Neural crest cell (in vitro differentiated cells): ENCODE data around the gene IGF2BP2. TPM values are rescaled to one million over a fixed set of nuclear protein-coding genes. Genes with fewer than 3 reads are reported as not detected.
"Not testable (repeated sequence)": the region's sequence is repeated elsewhere in the genome, so short reads cannot be mapped to it uniquely, and the experiment has no call there.

Experiments used
- DNase-seq: peaks from one replicate; pipeline ENCODE4 v3.0.0; 2021; ENCODE audit warnings: low read depth, mixed read lengths, low spot score
- H3K27ac Mint-ChIP-seq: one replicate; pipeline ENCODE4 v1.8.0; 2021; ENCODE audit warnings: mild to moderate bottlenecking, mixed read lengths; ENCODE audit not compliant: unreplicated experiment
- H3K27me3 Mint-ChIP-seq: 2 replicates; pipeline ENCODE4 v1.8.0; 2021; ENCODE audit warnings: low read depth, mild to moderate bottlenecking, mixed read lengths
- H3K36me3 Mint-ChIP-seq: 2 replicates; pipeline ENCODE4 v1.8.0; 2021; ENCODE audit warnings: low read depth, mild to moderate bottlenecking, mixed read lengths
- H3K4me1 Mint-ChIP-seq: 2 replicates; pipeline ENCODE4 v1.8.0; 2021; ENCODE audit warnings: mixed read lengths
- H3K4me3 Mint-ChIP-seq: one replicate; pipeline ENCODE4 v1.8.0; 2021; ENCODE audit warnings: mild to moderate bottlenecking, mixed read lengths
- H3K9me3 Mint-ChIP-seq: 2 replicates; pipeline ENCODE4 v1.8.0; 2021; ENCODE audit warnings: mixed read lengths
- total RNA-seq: library from RNA; stranded (reverse); gene quantifications from 2 replicates; pipeline ENCODE4 v1.2.1, GENCODE V29; 2021
- TF ChIP-seq, protein P1 (sequence below): fragments of 200-600 bp; sonication (generic); conservative IDR thresholded peaks from 2 replicates; pipeline ENCODE4 v1.5.0; 2021; ENCODE audit warnings: antibody characterized with exemption, mild to moderate bottlenecking

The IGF2BP2 gene
- total RNA-seq, 1 donor from 2014 or later, result 141 TPM

DNA sequence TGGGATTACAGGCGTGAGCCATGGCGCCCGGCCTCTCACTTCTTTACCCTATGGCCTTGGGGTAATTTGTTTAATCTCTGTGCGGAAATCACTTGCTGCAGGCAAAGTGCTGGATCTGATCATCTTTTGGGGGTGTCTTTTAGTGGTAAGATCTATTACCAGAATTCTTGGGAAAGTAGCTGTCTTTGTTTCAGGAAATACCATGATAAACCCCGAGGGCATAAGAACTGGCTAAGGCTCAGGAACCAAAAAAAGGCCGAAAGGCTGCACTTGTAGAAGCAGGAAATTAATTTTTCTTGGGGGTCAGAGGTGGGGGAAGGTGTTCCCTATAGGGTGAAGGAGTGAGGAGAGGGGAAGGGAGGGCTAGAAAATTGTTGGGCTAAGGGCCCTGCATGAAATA lies 22.7 kb upstream of the IGF2BP2 start:
- DNase-seq, result no peak
- H3K4me1 Mint-ChIP-seq, result peaks cover 21% of the 10 kb centered on the region
- no peaks in the 10 kb centered on the region for H3K27me3 Mint-ChIP-seq
- H3K4me3 Mint-ChIP-seq, result peak overlapping the region; percentile 36
- TF ChIP-seq, protein P1, sequence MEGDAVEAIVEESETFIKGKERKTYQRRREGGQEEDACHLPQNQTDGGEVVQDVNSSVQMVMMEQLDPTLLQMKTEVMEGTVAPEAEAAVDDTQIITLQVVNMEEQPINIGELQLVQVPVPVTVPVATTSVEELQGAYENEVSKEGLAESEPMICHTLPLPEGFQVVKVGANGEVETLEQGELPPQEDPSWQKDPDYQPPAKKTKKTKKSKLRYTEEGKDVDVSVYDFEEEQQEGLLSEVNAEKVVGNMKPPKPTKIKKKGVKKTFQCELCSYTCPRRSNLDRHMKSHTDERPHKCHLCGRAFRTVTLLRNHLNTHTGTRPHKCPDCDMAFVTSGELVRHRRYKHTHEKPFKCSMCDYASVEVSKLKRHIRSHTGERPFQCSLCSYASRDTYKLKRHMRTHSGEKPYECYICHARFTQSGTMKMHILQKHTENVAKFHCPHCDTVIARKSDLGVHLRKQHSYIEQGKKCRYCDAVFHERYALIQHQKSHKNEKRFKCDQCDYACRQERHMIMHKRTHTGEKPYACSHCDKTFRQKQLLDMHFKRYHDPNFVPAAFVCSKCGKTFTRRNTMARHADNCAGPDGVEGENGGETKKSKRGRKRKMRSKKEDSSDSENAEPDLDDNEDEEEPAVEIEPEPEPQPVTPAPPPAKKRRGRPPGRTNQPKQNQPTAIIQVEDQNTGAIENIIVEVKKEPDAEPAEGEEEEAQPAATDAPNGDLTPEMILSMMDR, result no peak
- no peaks in the 10 kb centered on the region for H3K36me3 Mint-ChIP-seq
- peak overlapping the region; percentile 22 for H3K27ac Mint-ChIP-seq
- H3K9me3 Mint-ChIP-seq, result peaks cover 2% of the 10 kb centered on the region

DNA sequence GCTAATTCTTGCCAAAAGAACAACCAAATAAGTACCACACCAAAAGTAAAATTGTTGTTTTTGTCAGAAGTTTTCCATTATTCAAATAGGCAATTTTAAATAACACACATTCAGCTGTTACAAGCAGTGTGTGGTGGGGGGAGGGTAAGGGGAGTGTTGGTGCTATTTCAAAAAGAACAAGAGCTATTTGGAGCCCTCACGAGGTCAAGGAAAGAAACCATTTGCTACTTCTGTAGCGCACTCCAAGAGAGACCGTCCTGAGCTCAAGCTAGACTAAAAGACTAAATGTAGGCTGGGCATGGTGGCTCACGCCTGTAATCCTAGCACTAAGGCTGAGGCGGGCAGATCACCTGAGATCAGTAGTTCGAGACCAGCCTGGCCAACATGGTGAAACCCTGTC lies 21.2 kb upstream of the IGF2BP2 start:
- H3K27me3 Mint-ChIP-seq, result no peaks in the 10 kb centered on the region
- H3K27ac Mint-ChIP-seq, result no peak overlapping the region
- no peak for DNase-seq
- no peak overlapping the region for H3K4me3 Mint-ChIP-seq
- TF ChIP-seq, protein P1, result no peak
- peaks cover 2% of the 10 kb centered on the region for H3K9me3 Mint-ChIP-seq
- no peaks in the 10 kb centered on the region for H3K36me3 Mint-ChIP-seq
- H3K4me1 Mint-ChIP-seq, result peaks cover 21% of the 10 kb centered on the region

DNA sequence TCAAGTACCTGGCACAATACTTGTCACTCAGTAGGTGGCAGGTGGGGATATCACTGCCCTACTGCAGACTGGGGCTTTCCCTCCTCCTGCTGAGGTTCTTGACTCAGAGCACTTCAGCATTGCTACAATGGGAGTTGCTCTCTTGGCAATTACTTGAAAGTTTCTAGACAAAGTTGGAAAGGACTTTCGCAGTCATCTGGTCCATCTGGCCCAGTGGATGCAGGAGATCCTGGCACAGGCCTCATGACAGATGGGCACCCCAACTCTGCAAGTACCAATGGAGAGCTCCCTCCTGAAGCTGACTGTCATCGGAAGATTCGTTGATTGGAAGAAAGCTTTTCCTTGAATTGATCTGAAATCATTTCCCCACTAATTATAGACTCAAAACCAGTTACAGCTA lies 19.2 kb upstream of the IGF2BP2 start:
- no peaks in the 10 kb centered on the region for H3K27me3 Mint-ChIP-seq
- no peak for DNase-seq
- H3K36me3 Mint-ChIP-seq, result no peaks in the 10 kb centered on the region
- TF ChIP-seq, protein P1, result no peak
- peaks cover 2% of the 10 kb centered on the region for H3K9me3 Mint-ChIP-seq
- peak overlapping the region; percentile 5 for H3K27ac Mint-ChIP-seq
- no peak overlapping the region for H3K4me3 Mint-ChIP-seq
- peaks cover 19% of the 10 kb centered on the region for H3K4me1 Mint-ChIP-seq

DNA sequence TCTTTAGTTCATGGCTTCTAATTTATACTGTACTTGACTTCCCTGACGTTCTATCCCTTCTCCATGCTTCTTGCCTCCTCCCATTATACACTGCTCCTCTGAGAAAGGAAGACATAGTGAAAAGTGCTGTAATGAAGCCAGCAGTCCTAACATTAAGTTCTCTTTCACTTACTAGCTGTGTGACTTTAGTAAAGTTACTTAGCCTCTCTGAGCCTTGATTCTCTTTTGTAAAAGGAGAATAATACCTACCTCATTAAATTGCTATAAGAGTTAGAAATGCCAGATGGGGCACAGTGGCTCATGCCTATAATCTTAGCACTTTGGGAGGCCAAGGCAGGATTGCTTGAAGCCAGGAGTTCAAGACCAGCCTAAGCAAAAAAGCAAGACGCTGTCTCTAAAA lies 18.8 kb upstream of the IGF2BP2 start:
- H3K4me3 Mint-ChIP-seq, result no peak overlapping the region

DNA sequence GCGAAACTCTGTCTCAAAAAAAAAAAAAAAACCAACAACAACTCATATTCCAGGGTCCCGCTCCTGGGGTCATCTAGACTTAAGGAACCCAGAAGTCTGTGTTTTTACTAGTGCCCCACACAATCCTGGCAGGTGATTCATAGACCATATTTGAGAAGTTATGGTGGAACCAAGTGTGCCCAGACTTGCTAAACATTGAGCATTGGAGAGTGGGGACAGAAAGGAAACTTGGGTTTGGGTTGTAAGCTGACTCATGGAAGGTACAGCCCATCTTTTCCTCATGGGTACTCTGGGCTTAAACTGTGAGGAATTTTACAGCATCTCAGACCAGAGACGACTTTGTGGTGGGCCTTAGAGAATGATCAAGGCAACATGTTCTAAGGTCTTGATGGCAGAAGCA lies 18.3 kb upstream of the IGF2BP2 start:
- H3K4me1 Mint-ChIP-seq, result peaks cover 13% of the 10 kb centered on the region
- TF ChIP-seq, protein P1, result no peak
- no peak overlapping the region for H3K27ac Mint-ChIP-seq
- H3K4me3 Mint-ChIP-seq, result no peak overlapping the region
- no peak for DNase-seq
- H3K36me3 Mint-ChIP-seq, result no peaks in the 10 kb centered on the region
- H3K27me3 Mint-ChIP-seq, result no peaks in the 10 kb centered on the region
- peaks cover 2% of the 10 kb centered on the region for H3K9me3 Mint-ChIP-seq

More for the DNA sequence above, 18.8 kb upstream of the IGF2BP2 start:
- Mint-ChIP-seq H3K9me3 (peaks cover 2% of the 10 kb centered on the region), H3K4me1 (peaks cover 16% of the 10 kb centered on the region), H3K27me3 (no peaks in the 10 kb centered on the region), H3K36me3 (no peaks in the 10 kb centered on the region), H3K27ac (no peak overlapping the region)
- no peak for DNase-seq
- TF ChIP-seq, protein P1, result no peak

DNA sequence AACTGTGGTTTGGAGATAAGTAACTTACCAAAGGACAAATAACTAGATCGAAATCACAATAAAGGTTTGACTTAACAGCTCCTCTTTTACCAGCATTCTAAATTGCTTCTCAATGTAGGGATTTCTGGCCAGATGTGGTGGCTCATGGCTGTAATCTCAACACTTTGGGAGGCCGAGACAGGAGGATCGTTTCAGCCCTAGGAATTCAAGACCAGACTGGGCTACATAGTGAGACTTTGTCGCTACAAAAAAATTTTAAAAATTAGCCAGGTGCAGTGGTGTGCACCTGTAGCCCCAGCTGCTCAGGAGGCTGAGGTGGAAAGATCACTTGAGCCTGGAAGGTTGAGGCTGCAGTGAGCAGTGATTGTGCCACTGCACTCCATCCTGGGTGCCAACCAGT lies 17.4 kb upstream of the IGF2BP2 start:
- no peaks in the 10 kb centered on the region for H3K27me3 Mint-ChIP-seq
- peaks cover 4% of the 10 kb centered on the region for H3K4me1 Mint-ChIP-seq
- TF ChIP-seq, protein P1, result no peak
- H3K4me3 Mint-ChIP-seq, result no peak overlapping the region
- no peak overlapping the region for H3K27ac Mint-ChIP-seq
- no peaks in the 10 kb centered on the region for H3K36me3 Mint-ChIP-seq
- H3K9me3 Mint-ChIP-seq, result no peaks in the 10 kb centered on the region
- DNase-seq, result no peak

DNA sequence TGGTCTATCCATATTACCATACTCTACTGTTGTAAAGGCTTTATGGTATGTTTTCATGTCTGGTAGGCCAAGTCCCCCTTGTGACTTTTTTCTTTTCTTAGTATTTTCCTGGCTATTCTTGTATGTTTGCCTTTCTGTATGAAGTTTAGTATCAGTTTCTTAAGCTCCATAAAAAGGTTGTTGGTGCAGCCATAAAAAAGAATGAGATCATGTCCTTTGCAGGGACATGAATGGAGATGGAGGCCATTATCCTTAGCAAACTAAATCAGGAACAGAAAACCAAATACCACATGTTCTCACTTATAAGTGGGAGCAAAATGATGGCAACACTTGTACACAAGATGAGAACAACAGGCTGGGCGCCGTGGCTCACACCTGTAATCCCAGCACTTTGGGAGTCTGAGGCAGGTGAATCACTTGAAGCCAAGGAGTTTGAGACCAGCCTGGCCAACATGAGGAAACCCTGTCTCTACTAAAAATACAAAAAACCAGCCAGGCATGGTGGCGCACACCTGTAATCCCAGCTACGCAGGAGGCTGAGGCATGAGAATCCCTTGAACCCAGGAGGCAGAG lies 13.7 kb upstream of the IGF2BP2 start:
- H3K27me3 Mint-ChIP-seq, H3K4me1 Mint-ChIP-seq, H3K4me3 Mint-ChIP-seq, DNase-seq, H3K9me3 Mint-ChIP-seq, H3K36me3 Mint-ChIP-seq, H3K27ac Mint-ChIP-seq: not testable (repeated sequence)
